ENCODE results near the gene EML6.
A peak's percentile ranks its signal among the peaks of the same experiment; 100 is the strongest.
"Not testable (repeated sequence)": the region's sequence is repeated elsewhere in the genome, so short reads cannot be mapped to it uniquely, and the experiment has no call there.

The EML6 gene

DNA sequence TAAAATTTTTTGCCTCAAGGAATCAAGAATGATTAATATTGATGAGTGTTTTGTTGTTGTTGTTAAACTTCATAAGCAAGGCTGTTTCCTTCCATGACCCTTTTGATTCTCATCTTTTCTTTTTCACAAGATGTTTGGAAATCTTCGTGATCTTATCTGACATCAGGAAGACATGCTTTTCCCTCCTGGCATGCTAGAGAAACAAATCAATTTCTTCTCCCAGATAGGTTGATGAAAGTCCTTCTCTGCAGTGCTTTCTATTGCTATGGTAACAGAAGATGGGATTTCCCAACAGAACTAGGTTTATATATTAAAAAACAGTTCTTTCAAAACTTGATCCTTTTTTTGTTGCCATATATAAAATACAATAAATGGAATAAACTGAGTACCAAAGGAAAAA, 85.2 kb downstream of the EML6 start:
- DNase-seq: no peak

GRCh38 chr2:54809819-54810218, 86.4 kb downstream of the EML6 start:
- no peak for DNase-seq

GRCh38 chr2:54810246-54810645, 86.8 kb downstream of the EML6 start:
- no peak for DNase-seq

DNA sequence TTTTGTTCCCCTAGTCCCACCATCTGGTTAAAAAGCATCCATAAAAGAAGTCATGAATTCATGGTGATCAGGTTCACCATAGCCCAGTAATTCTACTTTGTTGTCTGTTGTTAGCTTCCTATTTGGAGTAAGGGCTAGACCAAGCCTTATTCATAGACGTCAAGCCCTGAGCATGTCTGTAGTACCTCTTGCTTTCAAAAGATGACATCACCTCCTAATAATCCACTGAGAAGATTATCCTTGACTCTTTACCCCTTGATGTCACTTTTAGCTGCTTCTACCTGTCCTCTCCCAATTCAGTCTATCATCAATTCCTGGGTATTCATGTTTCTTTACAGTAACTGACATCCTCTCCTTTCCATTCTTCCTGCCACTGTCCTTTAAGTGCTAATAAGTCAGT, 90.1 kb downstream of the EML6 start:
- DNase-seq: no peak

DNA sequence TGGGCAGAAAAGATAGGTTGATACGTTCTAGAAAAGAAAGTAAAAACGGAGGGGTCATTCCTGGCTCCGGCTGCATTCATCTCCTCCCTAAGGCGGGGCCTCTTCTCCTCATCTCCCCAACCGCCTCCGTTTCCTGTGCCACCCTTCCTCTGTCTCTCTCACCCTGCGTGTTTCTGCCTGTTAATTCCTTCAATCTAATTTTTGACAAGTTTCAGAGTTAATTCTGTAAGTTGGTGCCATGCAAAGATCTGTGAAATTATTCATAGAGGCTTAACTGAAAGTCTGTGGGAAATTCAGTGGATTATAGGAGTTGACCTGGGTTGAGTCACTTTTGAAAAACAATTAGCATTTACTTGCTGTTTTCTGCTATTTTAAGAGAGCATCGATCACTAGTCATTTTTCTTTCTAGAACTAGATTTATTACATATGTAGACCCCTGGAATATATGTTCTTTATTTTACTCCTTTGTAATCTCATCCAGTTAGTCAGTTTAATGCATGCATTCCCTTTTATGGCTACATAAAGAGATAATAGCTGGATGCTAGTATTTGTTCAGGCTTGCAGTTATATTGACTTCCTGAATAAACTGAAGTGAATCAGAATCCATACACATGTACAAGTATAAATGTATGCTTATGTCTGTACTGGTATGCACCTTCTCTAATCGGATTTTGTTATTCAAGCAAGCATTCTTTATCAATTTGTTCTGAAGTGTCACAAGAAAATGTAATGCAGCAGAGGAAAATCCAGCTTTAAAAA, 91.1 kb downstream of the EML6 start:
- DNase-seq: no peak

DNA sequence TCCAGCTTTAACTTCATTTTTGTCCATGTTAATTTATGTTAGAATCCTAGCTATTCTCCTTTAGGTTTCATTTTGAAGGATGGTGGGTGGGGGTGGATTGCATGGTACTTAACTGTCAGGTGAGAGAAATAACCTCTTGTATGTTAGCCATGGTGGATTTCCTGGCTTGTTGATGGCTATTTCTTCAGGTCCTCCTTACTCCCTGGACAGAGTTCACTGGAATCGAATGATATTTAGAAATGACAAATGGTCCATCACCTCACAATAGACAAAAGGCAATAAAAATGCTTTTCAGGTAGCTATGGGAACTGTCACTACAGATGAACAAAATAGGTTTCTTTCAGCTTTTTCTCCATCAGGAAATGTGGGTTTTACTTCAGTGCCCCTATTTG, 91.7 kb downstream of the EML6 start:
- no peak for DNase-seq

DNA sequence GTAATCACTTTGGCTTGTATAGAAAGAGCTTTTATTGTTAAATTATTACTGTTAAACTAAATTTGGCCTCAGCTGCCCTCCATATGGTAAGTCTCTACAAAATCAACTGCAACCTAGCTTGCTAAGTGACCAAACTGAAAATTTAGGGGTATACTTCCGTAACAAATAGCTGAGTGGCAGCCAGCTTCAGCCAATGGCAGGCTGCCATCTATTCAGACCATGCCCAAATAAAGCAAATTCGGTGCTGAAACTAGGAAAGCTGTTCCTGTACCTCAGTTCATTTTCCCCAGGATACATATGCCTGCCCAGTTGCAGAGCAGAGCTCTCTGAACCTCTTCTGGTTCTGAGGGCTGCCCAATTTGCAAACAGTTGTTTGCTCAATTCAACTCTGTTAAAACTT, 94.8 kb downstream of the EML6 start:
- no peak for DNase-seq

- no peak for DNase-seq
Observed at GRCh38 chr2:54820558-54820957, 97.1 kb downstream of the EML6 start.

- no peak for DNase-seq
Observed at GRCh38 chr2:54824567-54824966, 101.1 kb downstream of the EML6 start.

DNA sequence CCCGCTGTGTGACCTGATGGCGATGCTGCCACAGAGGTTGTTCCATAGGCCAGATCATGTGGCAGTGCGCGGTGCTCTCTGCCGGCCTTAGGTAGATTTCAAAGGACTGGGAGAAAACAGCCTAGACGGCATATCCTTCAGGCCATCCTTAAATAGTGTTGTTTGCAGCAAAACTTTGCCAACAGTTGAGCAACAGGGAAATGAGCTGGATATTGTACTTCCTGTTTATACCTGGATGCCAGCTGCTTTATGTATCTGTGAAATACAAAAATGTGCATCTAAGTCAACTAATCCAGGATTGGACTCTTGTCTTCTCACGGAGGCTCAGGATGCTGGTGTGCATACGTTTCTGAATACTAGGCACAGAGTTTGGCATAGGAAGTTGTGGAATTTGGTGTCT, 107.1 kb downstream of the EML6 start:
- no peak for DNase-seq

DNA sequence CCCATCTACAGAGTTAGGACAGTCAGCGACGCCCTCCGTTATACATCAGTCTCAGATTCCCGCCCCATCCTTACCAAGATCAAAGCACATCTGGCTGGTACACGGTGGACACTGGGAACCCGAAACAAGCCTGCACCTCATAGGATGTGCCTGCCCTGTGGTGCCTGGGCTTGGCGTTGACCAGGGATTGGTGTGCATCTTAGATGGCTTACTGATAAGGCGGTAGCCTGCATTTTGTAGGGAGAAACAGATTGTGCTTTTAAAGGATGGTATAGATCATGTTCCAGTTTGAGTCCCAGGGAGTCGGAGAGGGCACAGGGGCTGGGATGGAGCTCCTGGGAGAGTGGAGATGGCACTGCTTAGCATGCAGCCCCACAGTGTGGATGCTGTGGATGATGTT, 108.0 kb downstream of the EML6 start:
- no peak for DNase-seq

DNA sequence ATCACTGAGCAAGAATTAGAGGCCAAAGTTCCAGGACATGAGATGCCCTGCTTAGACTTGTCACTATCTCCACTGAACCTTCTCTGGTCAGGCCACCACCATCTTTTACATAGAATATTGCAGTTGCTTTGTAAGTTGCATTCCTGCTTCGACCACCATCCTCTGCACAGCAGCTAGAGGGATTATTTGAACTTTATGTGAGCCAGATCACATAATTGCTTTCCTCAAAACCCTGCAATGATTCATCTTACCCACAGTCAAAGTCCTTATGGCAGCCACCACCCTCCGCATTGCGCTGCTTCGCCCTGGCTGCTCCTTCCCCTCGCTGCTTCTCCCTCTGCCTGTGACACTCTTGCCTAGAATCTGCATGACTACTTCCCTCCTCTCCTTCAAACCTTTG, 111.3 kb downstream of the EML6 start:
- DNase-seq: no peak

GRCh38 chr2:54836477-54836876, 113.0 kb downstream of the EML6 start:
- DNase-seq: no peak

DNA sequence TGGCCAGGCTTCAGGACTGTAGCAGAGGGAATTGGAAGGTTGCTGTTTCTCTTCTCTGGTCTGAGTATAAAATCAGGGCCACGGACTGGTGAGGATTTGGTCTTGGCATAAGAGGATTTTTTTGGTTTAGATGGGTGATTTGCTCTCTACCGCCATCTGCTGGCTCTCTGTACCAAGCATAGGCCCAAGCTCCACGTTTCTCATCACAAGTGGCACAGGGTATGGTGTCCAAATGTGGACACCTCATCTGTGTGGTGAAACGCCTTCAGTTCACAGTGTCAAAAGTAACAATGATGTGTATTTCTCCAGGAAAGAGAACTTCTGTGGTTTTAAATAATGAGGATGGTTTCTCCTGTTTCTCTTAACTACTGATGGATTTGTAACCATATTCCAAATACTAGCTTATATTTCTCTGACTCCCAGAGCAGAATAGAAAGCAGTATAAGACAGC, 115.1 kb downstream of the EML6 start:
- peak; percentile 61 for DNase-seq

GRCh38 chr2:54839461-54840255, 116.2 kb downstream of the EML6 start:
- no peak for DNase-seq

GRCh38 chr2:54840559-54841468, 117.4 kb downstream of the EML6 start:
- no peak for DNase-seq

DNA sequence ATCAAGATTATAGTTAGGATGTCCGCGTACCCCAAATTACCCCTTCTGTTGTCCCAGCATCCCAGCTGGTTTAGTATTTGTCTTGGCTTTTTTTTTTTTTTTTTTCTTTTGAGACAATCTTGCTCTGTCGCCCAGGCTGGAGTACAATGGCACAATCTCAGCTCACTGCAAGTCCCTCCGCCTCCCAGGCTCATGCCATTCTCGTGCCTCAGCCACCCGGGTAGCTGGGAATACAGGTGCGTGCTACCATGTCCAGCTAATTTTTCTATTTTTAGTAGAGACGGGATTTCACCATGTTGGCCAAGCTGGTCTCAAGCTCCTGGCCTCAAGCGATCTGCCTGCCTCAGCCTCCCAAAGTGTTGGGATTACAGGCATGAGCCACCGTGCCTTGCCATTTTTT, 118.0 kb downstream of the EML6 start:
- DNase-seq: not testable (repeated sequence)

DNA sequence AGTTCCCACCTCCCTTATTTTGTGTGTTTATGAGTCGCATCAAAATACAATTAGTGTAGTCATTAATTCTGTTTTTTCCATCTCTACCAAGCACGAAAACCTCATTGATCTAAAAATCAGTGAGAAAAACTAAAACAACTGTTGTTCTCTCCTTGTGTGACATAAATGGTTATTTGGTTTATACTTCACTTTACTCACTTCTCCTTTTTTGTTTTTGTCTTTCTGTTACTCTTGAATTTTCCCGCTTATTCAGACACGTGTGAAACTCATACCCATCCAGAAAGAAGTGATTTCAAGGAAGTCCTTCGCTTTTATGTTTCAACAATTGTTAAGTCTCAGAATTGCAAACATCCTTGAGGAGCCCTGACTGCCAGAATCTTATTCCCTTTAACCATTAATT, 121.6 kb downstream of the EML6 start:
- no peak for DNase-seq

DNA sequence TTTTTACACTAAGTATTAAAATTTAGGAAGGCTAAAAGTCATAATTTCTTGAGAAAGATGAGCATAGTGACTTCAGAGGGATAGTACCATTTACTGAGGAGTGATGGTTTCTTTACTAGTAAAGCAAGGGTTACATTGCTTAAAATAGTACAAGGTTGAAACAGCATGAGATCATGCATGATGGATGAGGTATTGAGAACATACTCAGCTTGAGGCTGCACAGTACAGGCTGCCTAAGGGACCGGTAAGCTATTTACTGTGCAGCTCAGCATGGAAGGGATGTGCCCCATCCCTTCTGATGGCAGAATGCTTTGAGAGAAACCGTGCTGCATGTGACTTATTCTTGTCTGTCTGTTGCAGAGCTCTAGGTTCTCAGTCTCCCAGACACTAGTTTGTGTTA, 122.1 kb downstream of the EML6 start:
- no peak for DNase-seq

DNA sequence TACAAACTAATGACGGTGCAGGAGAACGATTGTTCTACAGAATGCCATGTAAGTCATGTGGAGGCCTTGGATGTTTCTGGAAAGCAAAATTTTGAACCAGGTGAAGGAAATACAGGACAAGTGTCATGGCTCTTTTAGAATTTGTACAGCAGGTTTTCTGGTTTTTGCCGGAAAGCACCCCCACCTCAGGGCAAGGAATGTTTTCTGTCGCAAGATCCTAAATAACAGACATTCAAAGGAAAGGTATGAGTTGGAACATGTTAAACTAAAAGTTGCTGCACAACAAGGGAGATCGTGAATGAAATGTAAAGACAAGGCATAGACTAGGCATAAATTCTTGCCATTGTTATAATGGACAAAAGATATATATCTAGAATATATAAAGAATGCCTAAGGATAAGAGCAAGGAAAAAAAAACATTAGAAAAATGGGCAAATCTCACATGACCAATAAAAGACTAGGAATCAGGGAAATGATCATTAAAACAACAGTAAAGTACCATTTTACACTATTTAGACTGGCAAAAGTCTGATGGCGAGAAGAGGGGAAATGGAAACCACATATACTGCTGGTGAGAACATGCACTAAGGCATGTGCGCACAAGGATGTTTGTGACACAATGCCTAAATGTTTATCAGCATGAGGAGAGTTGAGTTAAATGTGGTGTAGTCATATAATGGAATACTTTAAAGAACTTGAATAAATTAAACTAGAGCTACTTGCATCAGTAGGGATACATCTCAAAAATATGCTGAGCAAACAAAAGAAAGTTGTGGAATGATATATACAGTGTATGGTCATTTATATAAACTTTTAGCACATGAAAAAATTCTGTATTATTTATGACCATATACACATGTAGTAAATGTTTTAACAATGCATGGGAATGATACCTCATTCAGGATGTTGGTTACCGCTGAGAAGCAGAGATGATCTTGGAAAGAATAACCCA, 127.0 kb downstream of the EML6 start:
- DNase-seq: no peak

- DNase-seq: no peak
Observed at GRCh38 chr2:54853616-54854310, 130.3 kb downstream of the EML6 start.

- DNase-seq: no peak
Observed at GRCh38 chr2:54855434-54855833, 132.0 kb downstream of the EML6 start.
